Heart right ventricle (tissue), 16 donors: ENCODE data around the gene CCDC122. TPM values are rescaled to one million over a fixed set of nuclear protein-coding genes. Genes with fewer than 3 reads are reported as not detected.

ENCODE experiments used
- ATAC-seq, 8 donors: fragments of 200-7000 bp; cut with Tn5 transposase; one replicate each; pipeline ENCODE4 v1.9.1; 2020; ENCODE audit warnings: mild to moderate bottlenecking in 8 of 8, moderate library complexity in 8 of 8, moderate number of reproducible peaks in 1 of 8
- DNase-seq, 2 donors: peaks; one replicate each; pipeline ENCODE4 v3.0.0-alpha.2; 2020
- H3K27ac ChIP-seq, 10 donors: fragments of 200-600 bp; sonication (generic) in 2 of 10; one replicate each; pipeline versions ENCODE4 v1.5.0 to v1.8.0; 2020 to 2022; ENCODE audit warnings: mild to moderate bottlenecking in 3 of 10
- H3K27me3 ChIP-seq, 7 donors: fragments of 200-600 bp; one replicate each; pipeline ENCODE4 v1.8.0; 2021 to 2022; ENCODE audit warnings: mild to moderate bottlenecking in 2 of 7
- H3K36me3 ChIP-seq, 9 donors: fragments of 200-600 bp; sonication (generic) in 1 of 9; one replicate each; pipeline versions ENCODE4 v1.5.0 to v1.8.0; 2020 to 2022; ENCODE audit warnings: mild to moderate bottlenecking in 2 of 9
- H3K4me1 ChIP-seq, 9 donors: fragments of 200-600 bp; sonication (generic) in 1 of 9; one replicate each; pipeline versions ENCODE4 v1.5.0 to v1.8.0; 2020 to 2022; ENCODE audit warnings: mild to moderate bottlenecking in 4 of 9
- H3K4me3 ChIP-seq, 10 donors: fragments of 200-600 bp; sonication (generic) in 2 of 10; one replicate each; pipeline versions ENCODE4 v1.5.0 to v1.8.0; 2020 to 2022; ENCODE audit warnings: mild to moderate bottlenecking in 7 of 10, moderate library complexity in 2 of 10
- H3K9me3 ChIP-seq, 11 donors: fragments of 200-600 bp in 10 of 11; sonication (generic) in 2 of 11; one replicate each; pipeline versions ENCODE4 v1.5.0 to v1.8.0; 2013 to 2022; ENCODE audit warnings: mild to moderate bottlenecking in 2 of 11, control low read depth in 1 of 11, moderate library complexity in 1 of 11
- CTCF ChIP-seq, 9 donors: fragments of 200-600 bp; sonication (generic) in 2 of 9; IDR thresholded peaks; one replicate each; pipeline versions ENCODE4 v1.5.0 to v1.8.0; 2021 to 2022; ENCODE audit warnings: antibody characterized with exemption in 9 of 9, mild to moderate bottlenecking in 5 of 9, moderate library complexity in 1 of 9
- WGBS, 2 donors: extraction: QIAGEN DNeasy Blood & Tissue Kit; methylation state at CpG; one replicate each; pipeline ENCODE4 v1.1.7; 2013; ENCODE audit warnings: inconsistent platforms in 1 of 2; 5-methylcytosine and 5-hydroxymethylcytosine counted together
- intact Hi-C, 10 donors: fragments of 100-400 bp; cut with DNase I; formaldehyde crosslinking; loops; one replicate each; pipeline versions ENCODE4 v1.11.1 to v1.14.2; 2022
- polyA plus RNA-seq, 2 donors: library from polyadenylated mRNA; stranded (reverse); fragments of 200-250 nt; gene quantifications; one replicate each; pipeline ENCODE4 v1.2.3, GENCODE V29; 2013
- total RNA-seq, 10 donors: library from RNA; stranded (reverse); fragmentation: NEBNext Ultra II Directional in 3 of 10; extraction: Animal tissue kit (Norgen Biotek cat#: 25700) in 3 of 10; gene quantifications; one replicate each; pipeline versions ENCODE4 v1.2.1 to v1.2.4, GENCODE V29; 2021 to 2023
- donor health status: Arrhythmogenic right ventricular cardiomyopathy.
- donor health status: ischemic (EF 13 %, LVEDD 7.1; RV severe dilation, severe dysfunction).
- donor health status: healthy with polysubstance abuse.
- donor health status: DM: no; HTN: yes; CAD: no.
- donor health status: DM: no; HTN: no; CAD: no.
- donor health status: ischemic (EF 25% LVEDD 6.9; RV normal size, moderate dysfunction).
- donor health status: ischemic (EF 25% LVEDD 5.7; RV mildly dilated, moderate dysfunction).
- donor health status: healthy.
- donor health status: DM: yes; HTN: yes; CAD: no.
- donor health status: Ischemic cardiomyopathy.
- donor health status: ischemic (EF 35%, LVEDD 5.7; RV mildly dilated, moderate dysfunction).
- donor health status: nonischemic (EF 11% LVEDD 7.7; RV severe dilation, severe dysfunction).
- donor health status: DM: yes; HTN: yes; CAD: no.
- donor health status: PGD.
- donor health status: ischemic (EF 29% LVEDD 5.4; RV normal size, mild dysfunction).
- donor health status: nonischemic (EF 23%, LVEDD 6.1; RV moderate dilation, normal function).

Gene CCDC122
- total and polyA plus RNA-seq, 12 donors: 1.6 to 16.0 (median 7.3) TPM

GRCh38 chr13:43800828-43801227 lies 78.7 kb downstream of the CCDC122 start:
- no peak overlapping the region for H3K27ac ChIP-seq
- WGBS, 2 donors: 64 to 96% methylated on average over 3 of the region's 3 CpGs
- no peaks in the 10 kb centered on the region for H3K36me3 ChIP-seq
- peaks cover 0 to 7% (median 0%) of the 10 kb centered on the region in 9 donors for H3K4me1 ChIP-seq
- DNase-seq (no peak), ATAC-seq (no peak)
- no peaks in the 10 kb centered on the region for H3K27me3 ChIP-seq
- H3K4me3 ChIP-seq: no peak overlapping the region
- intact Hi-C loops: loop anchor here in 9 of 10 donors (5.0 to 10.0 kb wide), 15 partner anchors 494 to 1206 kb away; no protein-coding TSS in a partner anchor
- TF ChIP-seq CTCF (IDR thresholded peaks at IDR 0.05): no peak
- no peaks in the 10 kb centered on the region for H3K9me3 ChIP-seq

- Histone ChIP-seq H3K27ac (no peak overlapping the region), H3K9me3 (no peaks in the 10 kb centered on the region), H3K36me3 (no peaks in the 10 kb centered on the region), H3K4me1 (no peaks in the 10 kb centered on the region), H3K4me3 (no peak overlapping the region), H3K27me3 (no peaks in the 10 kb centered on the region)
- intact Hi-C loops: loop anchor here in 2 of 10 donors (5.0 kb wide), 2 partner anchors 712 to 827 kb away; no protein-coding TSS in a partner anchor
- TF ChIP-seq CTCF (IDR thresholded peaks at IDR 0.05): no peak
- no peak for DNase-seq
- no peak for ATAC-seq
- WGBS, 2 donors: 86% methylated on average over 4 of the region's 4 CpGs
These were observed 80.3 kb downstream of the CCDC122 start for GRCh38 chr13:43799191-43799590.

- Histone ChIP-seq H3K4me3 (no peak overlapping the region), H3K36me3 (no peaks in the 10 kb centered on the region), H3K27ac (no peak overlapping the region), H3K4me1 (no peaks in the 10 kb centered on the region), H3K27me3 (no peaks in the 10 kb centered on the region), H3K9me3 (no peaks in the 10 kb centered on the region)
- no peak for TF ChIP-seq CTCF (IDR thresholded peaks at IDR 0.05)
- 69 to 71% methylated on average over 3 of the region's 3 CpGs for WGBS, 2 donors
- intact Hi-C loops: loop anchor here in 2 of 10 donors (5.0 kb wide), 2 partner anchors 711 to 826 kb away; no protein-coding TSS in a partner anchor
- ATAC-seq (no peak), DNase-seq (no peak)
These were observed 81.7 kb downstream of the CCDC122 start for GRCh38 chr13:43797869-43798268.

- no peaks in the 10 kb centered on the region for H3K27me3 ChIP-seq
- H3K4me1 ChIP-seq: no peaks in the 10 kb centered on the region
- H3K4me3 ChIP-seq: no peak overlapping the region
- no peaks in the 10 kb centered on the region for H3K9me3 ChIP-seq
- no peak for DNase-seq
- WGBS, 2 donors: 86 to 93% methylated on average over 1 of the region's 1 CpG
- intact Hi-C loops: loop anchor here in 2 of 10 donors (5.0 kb wide), 2 partner anchors 710 to 825 kb away; no protein-coding TSS in a partner anchor
- ATAC-seq: no peak
- no peak overlapping the region for H3K27ac ChIP-seq
- H3K36me3 ChIP-seq: no peaks in the 10 kb centered on the region
- TF ChIP-seq CTCF (IDR thresholded peaks at IDR 0.05): no peak
These were observed 82.4 kb downstream of the CCDC122 start for GRCh38 chr13:43797159-43797558.
